Esophagus (tissue), 2 donors: ENCODE results near the gene SLC10A1. TPM values are rescaled to one million over a fixed set of nuclear protein-coding genes. Genes with fewer than 3 reads are reported as not detected.

Experiments used
- H3K27ac ChIP-seq, 2 donors: one replicate each; pipeline ENCODE4 v1.5.1; 2013; ENCODE audit warnings: low read depth in 2 of 2, mild to moderate bottlenecking in 2 of 2, inconsistent platforms in 1 of 2, low read length in 1 of 2, moderate library complexity in 1 of 2
- H3K27me3 ChIP-seq, 2 donors: one replicate each; pipeline ENCODE4 v1.6.1; 2013; ENCODE audit warnings: low read length in 2 of 2, control low read depth in 1 of 2, mild to moderate bottlenecking in 1 of 2; ENCODE audit not compliant: insufficient read depth in 2 of 2, control insufficient read depth in 1 of 2
- H3K36me3 ChIP-seq, 2 donors: one replicate each; pipeline ENCODE4 v1.6.1; 2013; ENCODE audit warnings: low read length in 1 of 2; ENCODE audit not compliant: control insufficient read depth in 2 of 2, insufficient read depth in 2 of 2
- H3K4me1 ChIP-seq, 2 donors: one replicate each; pipeline ENCODE4 v1.6.1; 2013; ENCODE audit warnings: low read length in 1 of 2; ENCODE audit not compliant: control insufficient read depth in 2 of 2, insufficient read depth in 2 of 2
- H3K4me3 ChIP-seq, 2 donors: one replicate each; pipeline ENCODE4 v1.5.1; 2013; ENCODE audit warnings: low read length in 2 of 2, mild to moderate bottlenecking in 2 of 2, low read depth in 1 of 2, moderate library complexity in 1 of 2
- H3K9me3 ChIP-seq, 2 donors: one replicate each; pipeline ENCODE4 v1.6.1; 2013; ENCODE audit warnings: mild to moderate bottlenecking in 2 of 2, low read depth in 1 of 2, low read length in 1 of 2, moderate library complexity in 1 of 2; ENCODE audit not compliant: control insufficient read depth in 2 of 2, insufficient read depth in 1 of 2
- WGBS, 2 donors: extraction: QIAGEN DNeasy Blood & Tissue Kit; methylation state at CpG; one replicate each; pipeline ENCODE4 v1.1.7; 2013; 5-methylcytosine and 5-hydroxymethylcytosine counted together
- polyA plus RNA-seq, 2 donors: library from polyadenylated mRNA; stranded (reverse); fragments of 200-250 nt; gene quantifications; one replicate each; pipeline ENCODE4 v1.2.3, GENCODE V29; 2013
- donor health status: healthy with polysubstance abuse.
- donor health status: Bipolar disorder and iron deficiency.

The SLC10A1 gene
- polyA plus RNA-seq = not detected

DNA sequence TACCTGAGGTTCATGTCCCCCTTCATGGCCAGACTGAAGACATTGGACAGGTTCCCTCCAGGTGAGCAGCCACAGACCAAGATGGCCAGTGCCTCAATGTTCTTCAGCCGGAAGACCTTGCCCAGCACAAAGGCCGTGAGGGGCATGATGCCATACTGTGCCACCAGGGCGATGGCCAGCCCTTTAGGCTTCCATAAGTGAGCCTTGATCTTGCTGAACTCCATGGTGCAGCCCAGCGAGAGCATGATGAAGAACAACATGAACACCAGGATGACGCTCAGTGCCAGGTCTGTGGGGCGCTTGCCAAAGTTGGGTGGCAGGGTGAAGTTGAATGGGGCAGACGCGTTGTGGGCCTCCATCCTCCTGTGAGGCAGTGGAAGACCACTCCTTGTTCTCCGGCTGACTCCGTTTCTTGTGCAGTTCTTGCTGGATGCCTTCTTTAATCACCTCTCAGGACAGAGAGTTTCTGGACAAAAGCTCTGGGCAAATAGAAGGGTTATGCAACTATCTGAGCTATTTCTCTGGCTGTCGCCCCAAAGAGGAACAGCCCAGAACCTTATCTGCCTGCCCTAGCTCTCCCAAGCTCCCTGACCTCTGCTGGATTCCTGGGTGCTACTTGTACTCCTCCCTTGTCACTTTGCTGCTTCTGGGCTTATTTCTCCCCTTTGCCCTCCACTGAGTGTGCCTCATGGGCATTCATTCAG lies at the start of gene SLC10A1:
Gene SLC10A1 (minus strand): TSS at position 445 of the 704 bp plus-strand sequence. CDS start 86 bp downstream, at position 359.
- WGBS, 2 donors = 90% methylated on average over 11 of the region's 11 CpGs
- Histone ChIP-seq H3K4me1 (no peaks in the 10 kb centered on the region), H3K4me3 (no peak within 1 kb of the TSS), H3K9me3 (no peaks in the 10 kb centered on the region), H3K27ac (no peak within 1 kb of the TSS), H3K36me3 (peaks cover 0 to 2% of the 10 kb centered on the region in 2 donors), H3K27me3 (no peaks in the 10 kb centered on the region)

- WGBS, 2 donors = 27 to 29% methylated on average over 5 of the region's 5 CpGs
- no peak overlapping the region for H3K4me3 ChIP-seq
- H3K9me3 ChIP-seq = no peaks in the 10 kb centered on the region
- no peaks in the 10 kb centered on the region for H3K36me3 ChIP-seq
- no peak overlapping the region for H3K27ac ChIP-seq
- H3K4me1 ChIP-seq = no peaks in the 10 kb centered on the region
- peaks cover 0 to 4% of the 10 kb centered on the region in 2 donors for H3K27me3 ChIP-seq
Measured at GRCh38 chr14:69845787-69846186, 48.7 kb upstream of the SLC10A1 start.

DNA sequence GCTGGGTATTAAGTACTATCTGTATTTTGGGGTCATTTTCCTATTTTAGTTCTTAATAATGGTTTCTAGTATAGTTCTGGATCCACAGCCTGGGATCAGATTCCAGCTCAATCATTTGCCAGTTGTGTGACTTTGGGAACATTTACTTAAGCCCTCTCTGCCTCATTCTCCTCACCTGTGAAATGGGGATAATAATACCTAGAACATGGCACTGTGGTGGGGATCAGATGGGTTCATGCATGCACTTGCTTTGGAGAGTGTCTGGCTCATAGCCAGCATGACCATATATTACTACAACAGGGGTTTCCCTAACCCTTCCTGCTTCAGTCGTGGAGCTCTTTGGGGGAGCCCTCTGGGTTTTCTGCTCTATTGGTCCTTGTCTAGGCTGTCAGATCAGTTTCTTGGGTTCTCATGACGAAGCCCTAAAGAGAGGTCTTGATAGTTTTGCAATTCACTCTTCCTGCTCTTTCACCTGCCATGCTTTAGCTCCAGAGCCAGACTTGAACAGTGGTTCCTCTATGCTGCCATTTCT lies 48.1 kb upstream of the SLC10A1 start:
- WGBS, 2 donors = 67 to 79% methylated on average over 2 of the region's 2 CpGs
- H3K27me3 ChIP-seq = peaks cover 0 to 4% of the 10 kb centered on the region in 2 donors
- no peak overlapping the region for H3K4me3 ChIP-seq
- no peaks in the 10 kb centered on the region for H3K9me3 ChIP-seq
- no peak overlapping the region for H3K27ac ChIP-seq
- no peaks in the 10 kb centered on the region for H3K36me3 ChIP-seq
- no peaks in the 10 kb centered on the region for H3K4me1 ChIP-seq

DNA sequence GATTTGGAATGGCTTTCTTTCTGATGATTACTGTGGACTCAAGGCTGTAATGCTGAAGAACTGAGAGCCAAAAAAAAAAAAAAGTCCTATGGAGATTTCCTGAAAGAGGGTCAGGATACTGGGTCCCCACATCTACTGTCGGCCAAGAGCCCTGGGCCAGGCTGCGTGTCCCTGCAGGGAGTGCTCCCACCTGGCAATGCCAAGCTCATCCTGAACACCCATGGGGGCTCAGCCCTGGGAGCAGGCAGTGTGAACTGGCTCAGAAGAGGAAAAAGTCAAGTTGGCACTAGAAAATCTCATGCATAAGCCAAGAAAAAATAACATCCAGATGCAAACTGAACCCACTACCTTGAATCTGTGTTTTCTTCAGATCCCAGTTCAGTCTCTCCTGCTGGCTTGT lies 47.1 kb upstream of the SLC10A1 start:
- Histone ChIP-seq H3K27ac (no peak overlapping the region), H3K4me3 (no peak overlapping the region), H3K9me3 (no peaks in the 10 kb centered on the region), H3K27me3 (peaks cover 0 to 4% of the 10 kb centered on the region in 2 donors), H3K36me3 (no peaks in the 10 kb centered on the region), H3K4me1 (no peaks in the 10 kb centered on the region)
- WGBS, 2 donors = 87 to 90% methylated on average over 2 of the region's 2 CpGs

DNA sequence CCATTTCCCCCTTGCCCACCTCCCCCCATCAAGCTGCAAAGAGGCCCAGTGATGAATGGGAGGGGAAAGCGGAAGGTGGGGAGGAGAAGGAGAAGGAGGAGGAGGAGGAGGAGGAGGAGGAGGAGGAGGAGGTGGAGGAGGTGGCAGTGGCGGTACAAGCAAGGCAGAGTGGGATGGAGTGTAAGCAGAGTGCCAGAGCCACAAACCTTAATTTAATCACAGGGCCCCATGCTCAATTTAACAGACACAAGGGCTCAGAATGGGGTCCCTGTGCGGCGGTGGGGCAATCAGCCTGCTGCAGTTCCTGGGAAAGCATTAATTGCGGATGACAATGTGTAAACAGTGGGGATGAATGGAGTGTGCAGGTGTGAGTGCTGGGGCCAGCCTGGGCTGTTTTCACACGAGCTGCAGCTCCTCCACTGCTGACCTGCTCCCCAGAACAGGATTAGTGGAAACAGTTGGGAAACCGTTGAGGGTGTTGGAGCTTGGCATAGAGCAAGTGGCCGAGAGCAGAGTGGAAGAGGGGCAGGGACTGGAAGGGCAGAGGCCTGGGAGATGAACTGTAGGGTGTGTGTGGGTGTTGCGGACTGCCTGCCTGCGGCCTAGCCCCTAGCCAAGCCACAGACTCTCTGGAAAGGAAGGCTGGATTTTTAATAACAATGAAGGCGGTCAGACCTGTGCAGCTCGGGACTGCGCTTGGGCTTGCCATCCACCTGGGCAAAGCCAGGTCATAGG lies 45.8 kb upstream of the SLC10A1 start:
- Histone ChIP-seq H3K4me1 (no peaks in the 10 kb centered on the region), H3K27me3 (peaks cover 0 to 4% of the 10 kb centered on the region in 2 donors), H3K27ac (no peak overlapping the region), H3K4me3 (no peak overlapping the region), H3K36me3 (no peaks in the 10 kb centered on the region), H3K9me3 (no peaks in the 10 kb centered on the region)
- 57 to 66% methylated on average over 12 of the region's 13 CpGs for WGBS, 2 donors

DNA sequence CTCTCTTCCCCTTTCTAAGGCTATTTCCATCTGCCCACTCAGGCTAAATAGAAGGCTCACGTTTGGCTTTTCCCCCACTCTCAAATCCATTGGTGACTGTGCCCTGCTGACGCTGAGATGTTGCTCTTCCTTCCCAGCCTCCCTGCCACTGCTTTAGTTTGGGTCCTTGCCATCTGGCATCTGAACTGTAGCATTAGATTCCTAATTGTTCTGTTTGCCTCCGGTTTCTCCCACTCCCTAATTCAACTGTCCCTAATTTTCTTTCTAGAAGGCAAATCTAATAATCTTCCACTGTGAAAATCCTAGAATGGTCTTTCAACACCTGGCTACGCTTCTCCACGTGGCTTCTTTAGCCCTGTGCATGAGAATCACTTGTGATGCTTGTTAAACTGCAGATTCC lies 44.6 kb upstream of the SLC10A1 start:
- 36 to 52% methylated on average over 5 of the region's 5 CpGs for WGBS, 2 donors

DNA sequence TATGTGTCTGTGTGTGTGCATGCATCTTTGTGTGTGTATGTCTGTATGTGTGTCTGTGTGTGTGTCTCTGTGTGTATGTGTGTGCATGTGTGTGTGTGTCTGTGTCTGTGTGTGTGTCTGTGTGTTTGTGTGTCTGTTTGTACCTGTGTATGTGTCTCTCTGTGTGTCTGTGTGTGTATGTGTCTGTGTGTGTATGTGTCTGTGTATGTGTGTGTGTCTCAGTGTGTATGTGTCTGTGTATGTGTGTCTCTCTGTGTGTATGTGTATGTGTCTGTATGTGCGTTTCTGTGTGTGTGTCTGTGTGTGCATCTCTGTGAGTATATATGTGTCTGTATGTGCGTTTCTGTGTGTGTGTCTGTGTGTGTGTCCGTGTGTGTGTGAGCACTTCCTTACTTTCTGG lies 42.6 kb upstream of the SLC10A1 start:
- WGBS, 2 donors = 90 to 93% methylated on average over 3 of the region's 3 CpGs
- Histone ChIP-seq H3K9me3 (no peaks in the 10 kb centered on the region), H3K36me3 (no peaks in the 10 kb centered on the region), H3K4me3 (no peak overlapping the region), H3K4me1 (no peaks in the 10 kb centered on the region), H3K27me3 (peaks cover 0 to 4% of the 10 kb centered on the region in 2 donors), H3K27ac (no peak overlapping the region)

More for the DNA sequence above, 44.6 kb upstream of the SLC10A1 start:
- no peaks in the 10 kb centered on the region for H3K4me1 ChIP-seq
- H3K36me3 ChIP-seq = no peaks in the 10 kb centered on the region
- H3K9me3 ChIP-seq = no peaks in the 10 kb centered on the region
- peaks cover 0 to 4% of the 10 kb centered on the region in 2 donors for H3K27me3 ChIP-seq
- H3K4me3 ChIP-seq = no peak overlapping the region
- H3K27ac ChIP-seq = no peak overlapping the region

- Histone ChIP-seq H3K36me3 (no peaks in the 10 kb centered on the region), H3K27ac (no peak overlapping the region), H3K27me3 (peaks cover 0 to 4% of the 10 kb centered on the region in 2 donors), H3K4me3 (no peak overlapping the region), H3K4me1 (no peaks in the 10 kb centered on the region), H3K9me3 (no peaks in the 10 kb centered on the region)
- WGBS, 2 donors = 74 to 80% methylated on average over 3 of the region's 3 CpGs
Measured at GRCh38 chr14:69838881-69839416, 41.9 kb upstream of the SLC10A1 start.

DNA sequence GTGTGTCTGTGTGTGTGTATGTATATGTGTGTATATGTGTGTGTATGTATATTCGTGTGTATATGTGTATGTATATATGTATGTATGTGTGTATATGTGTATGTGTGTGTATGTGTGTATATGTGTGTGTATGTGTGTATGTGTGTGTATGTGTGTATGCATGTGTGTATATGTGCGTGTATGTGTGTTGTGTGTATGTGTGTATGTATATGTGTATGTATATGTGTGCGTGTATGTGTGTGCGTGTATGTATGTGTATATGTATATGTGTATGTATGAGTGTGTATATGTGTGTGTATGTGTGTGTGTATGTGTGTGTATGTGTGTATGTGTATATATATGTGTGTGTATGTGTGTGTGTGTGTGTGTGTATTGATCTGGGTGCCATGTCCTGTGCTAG lies 31.8 kb upstream of the SLC10A1 start:
- 78 to 94% methylated on average over 4 of the region's 4 CpGs for WGBS, 2 donors
- Histone ChIP-seq H3K4me1 (no peaks in the 10 kb centered on the region), H3K9me3 (no peaks in the 10 kb centered on the region), H3K4me3 (no peak overlapping the region), H3K36me3 (no peaks in the 10 kb centered on the region), H3K27ac (no peak overlapping the region), H3K27me3 (no peaks in the 10 kb centered on the region)
